Activated naive CD4-positive, alpha-beta T cell (primary cell): ENCODE measurements around the gene CDKN1B.
"Not testable (repeated sequence)": the region's sequence is repeated elsewhere in the genome, so short reads cannot be mapped to it uniquely, and the experiment has no call there.

Source experiments
- DNase-seq, 4 experiments: peaks; one replicate each; lab custom pipeline; 2025; lab: John Stamatoyannopoulos, UW

Gene CDKN1B

GRCh38 chr12:12724421-12725085 lies 7.4 kb downstream of the CDKN1B start:
- peak in 1 of 4 experiments; percentile 27 for DNase-seq

- peak; percentile 75 to 92 (median 86) for DNase-seq
Measured at GRCh38 chr12:12725086-12725955, 8.2 kb downstream of the CDKN1B start.

- no peak for DNase-seq
Measured at GRCh38 chr12:12725956-12726554, 8.9 kb downstream of the CDKN1B start.

- DNase-seq = no peak
Measured at GRCh38 chr12:12726555-12727093, 9.5 kb downstream of the CDKN1B start.

GRCh38 chr12:12731178-12731577 lies 14.0 kb downstream of the CDKN1B start:
- DNase-seq = no peak

- DNase-seq = no peak
Measured at GRCh38 chr12:12731785-12732184, 14.6 kb downstream of the CDKN1B start.

GRCh38 chr12:12733118-12733517 lies 15.9 kb downstream of the CDKN1B start:
- no peak for DNase-seq

GRCh38 chr12:12734054-12734453 lies 16.9 kb downstream of the CDKN1B start:
- DNase-seq = no peak

GRCh38 chr12:12734561-12735071 lies 17.4 kb downstream of the CDKN1B start:
- DNase-seq = no peak

- DNase-seq = no peak
Measured at GRCh38 chr12:12735301-12735700, 18.1 kb downstream of the CDKN1B start.

- no peak for DNase-seq
Measured at GRCh38 chr12:12736759-12737676, 19.9 kb downstream of the CDKN1B start.

- not testable (repeated sequence) for DNase-seq
Measured at GRCh38 chr12:12738152-12738551, 21.0 kb downstream of the CDKN1B start.

GRCh38 chr12:12741660-12742059 lies 24.5 kb downstream of the CDKN1B start:
- no peak for DNase-seq

- no peak for DNase-seq
Measured at GRCh38 chr12:12744546-12745305, 27.6 kb downstream of the CDKN1B start.

GRCh38 chr12:12745576-12746211 lies 28.5 kb downstream of the CDKN1B start:
- no peak for DNase-seq

GRCh38 chr12:12747278-12747677 lies 30.1 kb downstream of the CDKN1B start:
- DNase-seq = no peak

GRCh38 chr12:12748044-12748443 lies 30.9 kb downstream of the CDKN1B start:
- DNase-seq = no peak

- DNase-seq = no peak
Measured at GRCh38 chr12:12749433-12749832, 32.3 kb downstream of the CDKN1B start.

GRCh38 chr12:12755923-12756322 lies 38.8 kb downstream of the CDKN1B start:
- DNase-seq = no peak

GRCh38 chr12:12757121-12757520 lies 40.0 kb downstream of the CDKN1B start:
- DNase-seq = no peak
